IMR-90 (cell line): Measurements from ENCODE around the gene DIP2C. TPM values are rescaled to one million over a fixed set of nuclear protein-coding genes. Genes with fewer than 3 reads are reported as not detected.

ENCODE experiments used
- ATAC-seq: fragments of 200-7000 bp; cut with Tn5 transposase; 2 replicates; pipeline ENCODE4 v1.9.1; 2020; ENCODE audit warnings: low read depth, mild to moderate bottlenecking, moderate library complexity
- BruUV-seq: library from RNA; stranded (reverse); fragments of 400-500 nt; replicated peaks from 2 replicates; lab custom pipeline; 2021; lab: Mats Ljungman, UMichigan
- CTCF ChIA-PET: fragments of 300-600 bp; formaldehyde crosslinking; extraction: SDS; loops from one replicate; lab custom pipeline; 2021; ENCODE audit warnings: antibody characterized with exemption; lab: Yijun Ruan, JAX
- POLR2A ChIA-PET: fragments of 300-600 bp; sonication (Branson Sonifier 250); formaldehyde crosslinking; loops from one replicate; lab custom pipeline; 2022; ENCODE audit warnings: antibody characterized with exemption; ENCODE audit not compliant: unreplicated experiment; lab: Charles Lee
- DNase-seq: peaks from one replicate; pipeline ENCODE4 v3.0.0; 2013
- H2AFZ ChIP-seq: replicated peaks from 2 replicates; pipeline ENCODE3; 2013; ENCODE audit warnings: low read length, mild to moderate bottlenecking; ENCODE audit not compliant: poor library complexity
- H2AK5ac ChIP-seq: 2 replicates; pipeline ENCODE4 v1.6.1; 2013; ENCODE audit warnings: low read depth, low read length, inconsistent platforms
- H2AK9ac ChIP-seq: replicated peaks from 2 replicates; pipeline ENCODE3; 2013; ENCODE audit warnings: mild to moderate bottlenecking, low read depth, low read length, moderate library complexity; ENCODE audit not compliant: poor library complexity
- H2BK120ac ChIP-seq: 2 replicates; pipeline ENCODE4 v1.6.1; 2013; ENCODE audit warnings: low read depth, low read length, inconsistent platforms
- H2BK15ac ChIP-seq: 3 replicates; pipeline ENCODE4 v1.6.1; 2013; ENCODE audit warnings: low read depth, low read length, inconsistent platforms
- H2BK20ac ChIP-seq: 2 replicates; pipeline ENCODE4 v1.6.1; 2013; ENCODE audit warnings: low read depth, mild to moderate bottlenecking, inconsistent platforms, low read length, moderate library complexity
- H2BK5ac ChIP-seq: 2 replicates; pipeline ENCODE4 v1.6.1; 2013; ENCODE audit warnings: mild to moderate bottlenecking, low read depth, low read length, inconsistent platforms; ENCODE audit not compliant: poor library complexity, severe bottlenecking
- H3K14ac ChIP-seq: replicated peaks from 2 replicates; pipeline ENCODE4 v1.6.1; 2013; ENCODE audit warnings: low read depth, low read length, inconsistent platforms
- H3K18ac ChIP-seq: 2 replicates; pipeline ENCODE4 v1.6.1; 2013; ENCODE audit warnings: low read depth, low read length, control low read depth
- H3K23ac ChIP-seq: 2 replicates; pipeline ENCODE4 v1.6.1; 2013; ENCODE audit warnings: low read depth, low read length, inconsistent platforms
- H3K27ac ChIP-seq: 2 replicates; pipeline ENCODE4 v1.5.1; 2013; ENCODE audit warnings: mild to moderate bottlenecking, control low read depth, low read length; ENCODE audit not compliant: insufficient read depth
- H3K27me3 ChIP-seq: 2 replicates; pipeline ENCODE4 v1.6.1; 2013; ENCODE audit warnings: low read length; ENCODE audit not compliant: control insufficient read depth, insufficient read depth
- H3K36me3 ChIP-seq: 2 replicates; pipeline ENCODE4 v1.6.1; 2013; ENCODE audit warnings: low read length, mixed read lengths; ENCODE audit not compliant: control insufficient read depth, insufficient read depth
- H3K4ac ChIP-seq: 2 replicates; pipeline ENCODE4 v1.6.1; 2013; ENCODE audit warnings: low read depth, low read length, inconsistent platforms
- H3K4me1 ChIP-seq: 2 replicates; pipeline ENCODE4 v1.6.1; 2013; ENCODE audit warnings: low read length, mixed read lengths; ENCODE audit not compliant: control insufficient read depth, insufficient read depth
- H3K4me2 ChIP-seq: 2 replicates; pipeline ENCODE4 v1.6.1; 2013; ENCODE audit warnings: low read depth, mild to moderate bottlenecking, control low read depth, low read length, moderate library complexity
- H3K4me3 ChIP-seq: 2 replicates; pipeline ENCODE4 v1.5.1; 2013; ENCODE audit warnings: low read depth, mild to moderate bottlenecking, control low read depth, low read length, moderate library complexity; ENCODE audit not compliant: insufficient read depth
- H3K56ac ChIP-seq: 2 replicates; pipeline ENCODE4 v1.6.1; 2013; ENCODE audit warnings: low read length, inconsistent platforms; ENCODE audit not compliant: insufficient read depth; ENCODE audit errors: extremely low read depth
- H3K79me1 ChIP-seq, 2 experiments: 2 replicates each; pipeline ENCODE4 v1.6.1; 2013; ENCODE audit warnings: low read length in 2 of 2, inconsistent platforms in 1 of 2, low read depth in 1 of 2
- H3K9ac ChIP-seq: 2 replicates; pipeline ENCODE4 v1.6.1; 2013; ENCODE audit warnings: low read depth, low read length, control low read depth
- H3K9me1 ChIP-seq: 2 replicates; pipeline ENCODE4 v1.6.1; 2013; ENCODE audit warnings: low read length, inconsistent platforms; ENCODE audit not compliant: insufficient read depth
- H3K9me3 ChIP-seq: 2 replicates; pipeline ENCODE4 v1.6.1; 2013; ENCODE audit warnings: low read length; ENCODE audit not compliant: control insufficient read depth, insufficient read depth
- H4K20me1 ChIP-seq: 2 replicates; pipeline ENCODE4 v1.6.1; 2013; ENCODE audit warnings: low read length, inconsistent platforms; ENCODE audit not compliant: insufficient read depth
- H4K5ac ChIP-seq: 2 replicates; pipeline ENCODE4 v1.6.1; 2013; ENCODE audit warnings: mild to moderate bottlenecking, low read depth, low read length, control low read depth
- H4K8ac ChIP-seq, 2 experiments: 2 replicates each; pipeline ENCODE4 v1.6.1; 2013; ENCODE audit warnings: low read depth in 2 of 2, low read length in 2 of 2, control low read depth in 1 of 2, inconsistent platforms in 1 of 2
- H4K91ac ChIP-seq: 2 replicates; pipeline ENCODE4 v1.6.1; 2013; ENCODE audit warnings: low read depth, low read length, inconsistent platforms; ENCODE audit not compliant: insufficient read depth
- BHLHE40 ChIP-seq: fragments of 150-350 bp; IDR thresholded peaks from 2 replicates; pipeline ENCODE4 v1.6.1; 2016; ENCODE audit warnings: mild to moderate bottlenecking, low read depth, low read length
- CEBPB ChIP-seq: IDR thresholded peaks from 2 replicates; pipeline ENCODE4 v1.6.1; 2012; ENCODE audit warnings: low read depth, low read length, improper control_type of control experiment
- CHD1 ChIP-seq: IDR thresholded peaks from 2 replicates; pipeline ENCODE4 v1.6.1; 2012; ENCODE audit warnings: low read depth, low read length, improper control_type of control experiment
- CTCF ChIP-seq: conservative IDR thresholded peaks from 2 replicates; pipeline ENCODE4 v1.5.1; 2012; ENCODE audit warnings: mild to moderate bottlenecking, low read depth, low read length, improper control_type of control experiment
- ELK1 ChIP-seq: fragments of 150-350 bp; IDR thresholded peaks from 2 replicates; pipeline ENCODE4 v1.6.1; 2016; ENCODE audit warnings: low read depth, mild to moderate bottlenecking, low read length, moderate library complexity, borderline replicate concordance
- FOS ChIP-seq: fragments of 150-350 bp; IDR thresholded peaks from 2 replicates; pipeline ENCODE4 v1.6.1; 2016; ENCODE audit warnings: low read depth, low read length
- MAFK ChIP-seq: IDR thresholded peaks from 2 replicates; pipeline ENCODE4 v1.6.1; 2012; ENCODE audit warnings: low read depth, low read length, improper control_type of control experiment
- MAZ ChIP-seq: IDR thresholded peaks from 2 replicates; pipeline ENCODE4 v1.6.1; 2012; ENCODE audit warnings: low read depth, mild to moderate bottlenecking, low read length, improper control_type of control experiment, moderate library complexity, borderline replicate concordance
- MXI1 ChIP-seq: IDR thresholded peaks from 2 replicates; pipeline ENCODE4 v1.6.1; 2012; ENCODE audit warnings: low read depth, mild to moderate bottlenecking, low read length, moderate library complexity, borderline replicate concordance
- NFE2L2 ChIP-seq: fragments of 150-350 bp; IDR thresholded peaks from 2 replicates; pipeline ENCODE4 v1.6.1; 2016; ENCODE audit warnings: low read depth, mild to moderate bottlenecking, low read length
- POLR2A ChIP-seq: IDR thresholded peaks from 2 replicates; pipeline ENCODE4 v1.6.1; 2012; ENCODE audit warnings: mild to moderate bottlenecking, low read depth, low read length
- RAD21 ChIP-seq: IDR thresholded peaks from 2 replicates; pipeline ENCODE4 v1.6.1; 2012; ENCODE audit warnings: low read length, improper control_type of control experiment
- RCOR1 ChIP-seq: IDR thresholded peaks from 2 replicates; pipeline ENCODE4 v1.6.1; 2012; ENCODE audit warnings: mild to moderate bottlenecking, low read length, improper control_type of control experiment; ENCODE audit not compliant: insufficient replicate concordance
- RFX5 ChIP-seq: IDR thresholded peaks from 2 replicates; pipeline ENCODE4 v1.8.0; 2012; ENCODE audit warnings: low read depth, mild to moderate bottlenecking, low read length, moderate library complexity
- SMC3 ChIP-seq: fragments of 150-350 bp; IDR thresholded peaks from 2 replicates; pipeline ENCODE4 v1.6.1; 2016; ENCODE audit warnings: low read depth, mild to moderate bottlenecking, antibody characterized with exemption, low read length, moderate library complexity
- USF2 ChIP-seq: fragments of 150-350 bp; IDR thresholded peaks from 2 replicates; pipeline ENCODE4 v1.6.1; 2017; ENCODE audit warnings: mild to moderate bottlenecking, antibody characterized with exemption, low read length, low read depth
- WGBS, 2 experiments: methylation state at CpG; one replicate each; pipeline versions ENCODE4 v1.1.5 to v1.1.7; 2013; ENCODE audit warnings: missing lambda C conversion rate in 2 of 2; ENCODE audit not compliant: insufficient read length in 1 of 2; ENCODE audit errors: extremely low coverage in 2 of 2; 5-methylcytosine and 5-hydroxymethylcytosine counted together
- dilution Hi-C: fragments of 300-500 bp; cut with HindIII; formaldehyde crosslinking; loops from one replicate; pipeline ENCODE4 v1.14.3; 2018; ENCODE audit warnings: low sequenced_read_pairs; ENCODE audit not compliant: unreplicated experiment
- in situ Hi-C: fragments of 300-500 bp; cut with MboI; formaldehyde crosslinking; loops from 3 replicates; pipeline ENCODE4 v1.14.3; 2019; ENCODE audit warnings: low sequenced_read_pairs, inconsistent platforms, mixed read lengths
- intact Hi-C: fragments of 100-400 bp; cut with micrococcal nuclease; formaldehyde crosslinking; loops from 2 replicates; pipeline ENCODE4 v1.10.0; 2022
- polyA plus RNA-seq, 3 experiments: library from polyadenylated mRNA; depleted of rRNA; stranded (reverse); fragments of >200 nt; gene quantifications; 2 replicates each; pipeline ENCODE4 v1.2.3, GENCODE V29; 2012; ENCODE audit warnings: low replicate concordance in 1 of 3
- total RNA-seq: library from RNA; depleted of rRNA; stranded (reverse); fragments of >200 nt; gene quantifications from 2 replicates; pipeline ENCODE4 v1.2.3, GENCODE V29; 2012

Gene DIP2C
- total and polyA plus RNA-seq, 2 of the 4 experiments (the other 2 are of a cell fraction): 8.6 to 17.3 TPM

- in situ Hi-C loops (no loop called here), dilution Hi-C loops (no loop called here), intact Hi-C loops (no loop called here)
- Histone ChIP-seq H2BK120ac (no peak overlapping the region), H2BK5ac (no peak overlapping the region), H3K14ac (no peak overlapping the region), H3K4me2 (no peak overlapping the region), H3K56ac (no peak overlapping the region), H4K8ac (no peak overlapping the region), H3K9ac (no peak overlapping the region), H3K4me1 (no peaks in the 10 kb centered on the region), H2BK20ac (no peak overlapping the region), H3K27me3 (no peaks in the 10 kb centered on the region), H2AK9ac (no peak overlapping the region), H3K4ac (no peak overlapping the region), H3K9me1 (no peaks in the 10 kb centered on the region), H4K91ac (no peak overlapping the region), H4K5ac (no peak overlapping the region), H3K18ac (no peak overlapping the region), H2AFZ (no peak overlapping the region), H2BK15ac (no peak overlapping the region), H3K4me3 (no peak overlapping the region), H3K79me1 (peaks cover 0 to 4% of the 10 kb centered on the region in 2 experiments; a peak in 1 of 4 replicates), H2AK5ac (no peak overlapping the region), H3K27ac (no peak overlapping the region), H3K9me3 (no peaks in the 10 kb centered on the region), H3K36me3 (peaks cover 44% of the 10 kb centered on the region), H3K23ac (no peak overlapping the region), H4K20me1 (no peaks in the 10 kb centered on the region)
- DNase-seq (no peak), ATAC-seq (no peak)
- no TSS peak for BruUV-seq
- WGBS, 2 experiments: no CpG with 5 or more reads among the region's 4 CpGs
- ChIA-PET CTCF (no interaction called here), POLR2A (no interaction called here)
- no peak for TF ChIP-seq MAZ
- TF ChIP-seq ELK1: no peak
- TF ChIP-seq MXI1: no peak
- TF ChIP-seq BHLHE40: no peak
- TF ChIP-seq RFX5: no peak
- no peak for TF ChIP-seq FOS
- TF ChIP-seq MAFK: no peak
- no peak for TF ChIP-seq POLR2A
- TF ChIP-seq RCOR1: no peak
- TF ChIP-seq CHD1: no peak
- TF ChIP-seq SMC3: no peak
- no peak for TF ChIP-seq CTCF
- no peak for TF ChIP-seq NFE2L2
- TF ChIP-seq RAD21: no peak
- TF ChIP-seq CEBPB: no peak
- TF ChIP-seq USF2: no peak
Measured at GRCh38 chr10:247480-247879, 442.0 kb downstream of the DIP2C start.
